Lower lobe of right lung (tissue), 2 donors: ENCODE results near the gene RUNX1. TPM values are rescaled to one million over a fixed set of nuclear protein-coding genes. Genes with fewer than 3 reads are reported as not detected.

ENCODE experiments used
- ATAC-seq, 2 donors: fragments of 200-7000 bp; cut with Tn5 transposase; one replicate each; pipeline ENCODE4 v1.9.1; 2020 to 2022; ENCODE audit warnings: mild to moderate bottlenecking in 2 of 2, moderate library complexity in 2 of 2
- DNase-seq: peaks from one replicate; pipeline ENCODE4 v3.0.0-alpha.2; 2020
- H3K27ac ChIP-seq: fragments of 200-600 bp; one replicate; pipeline ENCODE4 v1.8.0; 2022
- H3K27me3 ChIP-seq: fragments of 200-600 bp; one replicate; pipeline ENCODE4 v1.8.0; 2022; ENCODE audit warnings: low read depth
- H3K36me3 ChIP-seq: fragments of 200-600 bp; one replicate; pipeline ENCODE4 v1.8.0; 2022; ENCODE audit warnings: mild to moderate bottlenecking
- H3K4me1 ChIP-seq: fragments of 200-600 bp; one replicate; pipeline ENCODE4 v1.8.0; 2022
- H3K4me3 ChIP-seq: fragments of 200-600 bp; one replicate; pipeline ENCODE4 v1.8.0; 2022; ENCODE audit warnings: mild to moderate bottlenecking
- H3K9me3 ChIP-seq: fragments of 200-600 bp; one replicate; pipeline ENCODE4 v1.8.0; 2022
- CTCF ChIP-seq: fragments of 200-600 bp; IDR thresholded peaks from one replicate; pipeline ENCODE4 v1.8.0; 2022; ENCODE audit warnings: antibody characterized with exemption, mild to moderate bottlenecking
- intact Hi-C: fragments of 100-400 bp; cut with DNase I; formaldehyde crosslinking; loops from one replicate; pipeline ENCODE4 v1.11.0; 2022
- total RNA-seq: library from RNA; stranded (reverse); fragmentation: NEBNext Ultra II Directional; extraction: Animal tissue kit (Norgen Biotek cat#: 25700); gene quantifications from one replicate; pipeline ENCODE4 v1.2.1, GENCODE V29; 2021
- donor health status: DM: no; HTN: yes; CAD: no; lungs with severe emphysema.

RUNX1 gene
- total RNA-seq, 1 donor from 2014 or later = 110 TPM

DNA sequence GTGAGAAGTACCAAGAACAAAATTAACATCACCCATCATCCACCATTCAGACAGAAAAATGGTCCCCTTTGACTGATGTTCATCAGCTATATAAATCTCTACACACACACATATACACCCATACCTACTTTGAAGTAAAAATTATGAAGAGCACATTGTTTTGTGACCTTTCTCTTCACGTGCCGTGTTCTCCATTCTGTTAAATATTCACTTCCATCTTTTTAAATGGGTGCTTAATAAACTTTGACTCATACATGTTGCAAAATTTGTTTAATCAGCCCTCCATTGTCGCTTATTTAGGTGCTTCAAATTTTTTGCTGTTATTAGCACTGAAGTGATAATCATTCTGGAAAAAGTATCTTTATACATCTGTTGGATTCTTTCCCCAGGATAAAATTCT lies 300.2 kb downstream of the RUNX1 start:
- Histone ChIP-seq H3K4me1 (peaks cover 14% of the 10 kb centered on the region), H3K36me3 (no peaks in the 10 kb centered on the region), H3K27ac (no peak overlapping the region), H3K27me3 (no peaks in the 10 kb centered on the region), H3K9me3 (no peaks in the 10 kb centered on the region), H3K4me3 (no peak overlapping the region)
- intact Hi-C loops = no loop called here
- TF ChIP-seq CTCF = no peak
- no peak for DNase-seq
- no peak for ATAC-seq

DNA sequence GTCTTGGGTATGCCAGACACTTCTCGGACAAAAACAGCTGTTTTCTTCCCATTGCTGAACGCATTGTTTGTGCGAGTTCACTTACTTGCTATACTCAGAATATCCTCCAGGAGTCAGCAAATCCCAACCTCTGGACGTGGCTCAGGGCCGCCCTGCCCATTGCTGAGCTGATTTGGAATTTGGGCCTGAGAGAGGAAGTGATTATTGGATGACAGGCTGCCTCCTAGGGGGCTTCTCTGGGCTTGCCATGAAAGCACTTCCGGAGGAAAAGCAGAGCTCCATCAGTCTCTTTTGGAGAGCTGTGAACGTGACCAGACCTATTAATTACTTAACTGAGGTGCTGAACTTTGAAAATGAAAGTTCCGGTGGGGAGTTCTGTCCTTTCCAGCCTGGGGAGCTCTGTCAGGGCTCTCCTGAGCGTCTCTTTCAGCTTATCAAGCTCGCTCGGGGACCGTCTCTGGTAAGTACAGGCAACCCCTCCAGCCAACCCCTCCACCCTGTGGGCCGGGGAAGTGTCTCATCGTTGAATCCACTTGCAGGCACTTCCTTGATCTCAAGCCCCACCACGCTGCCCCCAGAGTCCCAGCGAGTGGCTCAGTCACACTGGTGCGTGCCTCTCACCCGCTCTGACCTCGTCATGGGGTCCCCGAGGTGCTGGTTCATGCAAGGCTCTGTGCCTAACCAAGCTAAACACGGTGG lies 303.4 kb downstream of the RUNX1 start:
- ATAC-seq = peak; percentile 93 to 95
- H3K27ac ChIP-seq = no peak overlapping the region
- intact Hi-C loops = no loop called here

GRCh38 chr21:34744801-34745200 lies 304.3 kb downstream of the RUNX1 start:
- no peak for DNase-seq
- H3K9me3 ChIP-seq = no peaks in the 10 kb centered on the region
- H3K27ac ChIP-seq = no peak overlapping the region
- ATAC-seq = no peak
- no peak for TF ChIP-seq CTCF
- H3K4me3 ChIP-seq = no peak overlapping the region
- no peaks in the 10 kb centered on the region for H3K36me3 ChIP-seq
- peaks cover 5% of the 10 kb centered on the region for H3K27me3 ChIP-seq
- H3K4me1 ChIP-seq = peaks cover 14% of the 10 kb centered on the region
- intact Hi-C loops = no loop called here

More for the DNA sequence above, 303.4 kb downstream of the RUNX1 start:
- peak; percentile 84 for TF ChIP-seq CTCF
- H3K27me3 ChIP-seq = peaks cover 5% of the 10 kb centered on the region
- no peaks in the 10 kb centered on the region for H3K9me3 ChIP-seq
- H3K4me3 ChIP-seq = peak overlapping the region; percentile 37
- no peaks in the 10 kb centered on the region for H3K36me3 ChIP-seq
- H3K4me1 ChIP-seq = peaks cover 14% of the 10 kb centered on the region
- peak; percentile 80 for DNase-seq

- no peaks in the 10 kb centered on the region for H3K36me3 ChIP-seq
- intact Hi-C loops = no loop called here
- H3K4me1 ChIP-seq = peaks cover 14% of the 10 kb centered on the region
- H3K27me3 ChIP-seq = peaks cover 5% of the 10 kb centered on the region
- DNase-seq (no peak), ATAC-seq (no peak)
- no peak for TF ChIP-seq CTCF
- no peak overlapping the region for H3K27ac ChIP-seq
- H3K4me3 ChIP-seq = no peak overlapping the region
- no peaks in the 10 kb centered on the region for H3K9me3 ChIP-seq
Measured at GRCh38 chr21:34743831-34744230, 305.3 kb downstream of the RUNX1 start.

GRCh38 chr21:34743285-34743684 lies 305.8 kb downstream of the RUNX1 start:
- H3K4me3 ChIP-seq = no peak overlapping the region
- H3K9me3 ChIP-seq = no peaks in the 10 kb centered on the region
- peaks cover 5% of the 10 kb centered on the region for H3K27me3 ChIP-seq
- peaks cover 14% of the 10 kb centered on the region for H3K4me1 ChIP-seq
- no peak overlapping the region for H3K27ac ChIP-seq
- no peak for TF ChIP-seq CTCF
- intact Hi-C loops = no loop called here
- ATAC-seq (no peak), DNase-seq (no peak)
- no peaks in the 10 kb centered on the region for H3K36me3 ChIP-seq
